ENCODE measurements around the gene TTLL3.
"Not testable (repeated sequence)": the region's sequence is repeated elsewhere in the genome, so short reads cannot be mapped to it uniquely, and the experiment has no call there.

TTLL3 gene

GRCh38 chr3:9869955-9870354 lies 59.9 kb downstream of the TTLL3 start:
- DNase-seq = no peak

GRCh38 chr3:9870978-9871377 lies 60.9 kb downstream of the TTLL3 start:
- DNase-seq = no peak

- peak in 3 of 4 experiments; percentile 18 to 46 (median 44) for DNase-seq
Measured at GRCh38 chr3:9872067-9872466, 62.0 kb downstream of the TTLL3 start.

GRCh38 chr3:9875448-9875847 lies 65.4 kb downstream of the TTLL3 start:
- DNase-seq = no peak

- not testable (repeated sequence) for DNase-seq
Measured at GRCh38 chr3:9876255-9876654, 66.2 kb downstream of the TTLL3 start.

GRCh38 chr3:9876991-9877390 lies 66.9 kb downstream of the TTLL3 start:
- no peak for DNase-seq

GRCh38 chr3:9878700-9879099 lies 68.6 kb downstream of the TTLL3 start:
- DNase-seq = no peak

GRCh38 chr3:9879830-9880549 lies 69.9 kb downstream of the TTLL3 start, which contains the start of gene CIDEC:
CIDEC (minus strand) TSS chr3:9880253; CDS start chr3:9878486, 1,767 bp downstream.
- no peak for DNase-seq

- DNase-seq = no peak
Measured at GRCh38 chr3:9881441-9881840, 71.4 kb downstream of the TTLL3 start.

- DNase-seq = no peak
Measured at GRCh38 chr3:9883706-9884554, 73.9 kb downstream of the TTLL3 start.

GRCh38 chr3:9884555-9885165 lies 74.6 kb downstream of the TTLL3 start:
- no peak for DNase-seq
